Effector CD8-positive, alpha-beta T cell (primary cell): ENCODE measurements around the gene IRF3.
A peak's percentile ranks its signal among the peaks of the same experiment; 100 is the strongest.

Experiments
- DNase-seq: peaks from one replicate; lab custom pipeline; 2025; lab: John Stamatoyannopoulos, UW
- total RNA-seq, 4 experiments: gene quantifications; one replicate each; lab custom pipeline; 2026; lab: John Stamatoyannopoulos, UW

IRF3 gene
- 143 to 209 (median 157) reads per million in 4 experiments for total RNA-seq

DNA sequence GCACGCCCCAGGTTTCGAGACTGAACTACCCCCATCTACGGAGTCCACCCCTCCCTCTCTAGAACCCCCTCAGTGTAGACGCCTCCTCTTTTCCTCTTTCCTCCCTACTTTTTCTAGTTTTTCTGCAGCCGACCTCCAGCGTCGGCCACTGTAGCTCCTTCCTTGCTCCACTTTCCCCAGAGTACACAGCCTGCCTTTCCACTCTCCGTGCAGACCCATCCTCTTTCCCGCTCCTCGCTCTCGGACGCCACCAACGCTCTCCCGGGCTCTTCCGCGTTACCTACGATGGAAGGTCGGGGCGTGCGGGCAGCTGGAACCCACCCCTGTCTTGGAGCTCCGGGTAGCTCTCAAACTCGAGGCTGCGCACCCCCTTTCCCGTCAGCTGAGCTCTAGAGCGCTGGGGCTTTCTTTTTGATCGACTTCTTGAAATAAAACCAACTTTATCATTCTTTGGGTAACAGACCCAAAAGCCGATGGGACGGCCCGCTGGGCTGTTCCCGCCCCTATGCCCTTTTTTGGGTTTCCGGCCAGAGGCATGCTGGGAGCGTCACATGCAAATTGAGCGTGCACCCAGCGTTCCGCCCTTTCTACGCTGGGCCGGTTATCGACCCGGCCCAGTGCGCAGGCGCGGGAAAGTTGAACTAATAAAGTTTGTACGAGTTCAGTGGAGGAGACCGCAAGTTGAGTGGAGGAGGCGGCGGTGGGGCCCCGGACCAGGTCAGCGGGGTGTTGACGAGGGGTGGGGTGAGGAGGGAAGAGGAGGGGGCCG, at the start of gene IRF3, which contains the start of gene BCL2L12:
Gene IRF3 (minus strand): TSS at position 507 of the 769 bp plus-strand sequence. CDS start 1,019 bp downstream, outside the sequence.
Gene BCL2L12 (plus strand): TSS at position 583 of the 769 bp plus-strand sequence. CDS start 760 bp downstream, outside the sequence.
- DNase-seq, result peak; percentile 99

- no peak for DNase-seq
These were observed 47.7 kb upstream of the IRF3 start for GRCh38 chr19:49713236-49713845.

DNA sequence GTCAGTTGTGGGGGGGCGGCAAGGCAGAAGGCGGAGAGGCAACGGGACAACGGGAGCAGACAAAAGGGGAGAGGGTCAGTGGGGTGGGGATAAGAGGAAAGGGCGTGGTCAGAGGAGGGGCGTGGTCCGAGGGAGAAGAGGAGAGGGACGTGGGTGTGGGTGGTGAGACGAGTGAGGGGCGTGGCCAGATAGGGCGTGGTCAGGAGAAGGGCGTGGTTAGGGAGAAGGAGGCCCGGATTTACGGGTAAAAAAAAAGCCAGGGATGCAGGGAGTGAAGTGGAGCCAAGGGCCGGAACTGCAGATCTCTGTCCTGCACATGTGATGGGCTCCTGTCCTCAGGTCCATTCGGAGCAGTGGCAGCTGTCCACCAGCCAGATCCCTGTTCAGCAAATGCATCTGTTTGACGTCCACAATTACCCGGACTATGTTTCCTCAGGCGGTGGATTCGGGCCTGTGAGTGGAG, 46.8 kb upstream of the IRF3 start:
- no peak for DNase-seq

- no peak for DNase-seq
These were observed 44.8 kb upstream of the IRF3 start for GRCh38 chr19:49710372-49710951.

- no peak for DNase-seq
These were observed 40.3 kb upstream of the IRF3 start for GRCh38 chr19:49705919-49706318.

GRCh38 chr19:49704888-49705642, 39.4 kb upstream of the IRF3 start:
- DNase-seq, result no peak

DNA sequence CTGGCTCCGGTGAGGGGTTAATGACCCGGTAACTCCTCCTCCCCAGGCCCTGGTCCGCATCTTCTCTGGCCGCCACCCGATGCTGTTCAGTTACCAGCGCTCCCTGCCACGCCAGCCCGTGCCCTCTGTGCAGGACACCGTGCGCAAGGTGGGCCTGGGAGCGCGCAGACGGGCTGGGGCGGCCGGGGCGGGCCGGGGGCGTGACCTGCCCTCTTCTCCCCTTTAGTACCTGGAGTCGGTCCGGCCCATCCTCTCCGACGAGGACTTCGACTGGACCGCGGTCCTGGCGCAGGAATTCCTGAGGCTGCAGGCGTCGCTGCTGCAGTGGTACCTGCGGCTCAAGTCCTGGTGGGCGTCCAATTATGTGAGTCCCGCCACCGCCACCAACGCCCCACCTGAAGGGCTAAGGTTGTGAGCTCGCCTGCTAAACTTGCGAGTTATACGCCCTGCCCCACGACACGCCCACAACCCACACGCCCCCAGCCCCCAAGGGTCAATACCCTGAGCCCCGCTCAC, 35.7 kb upstream of the IRF3 start:
- no peak for DNase-seq

- no peak for DNase-seq
These were observed 34.9 kb upstream of the IRF3 start for GRCh38 chr19:49700563-49700962.

GRCh38 chr19:49699364-49699763, 33.7 kb upstream of the IRF3 start:
- no peak for DNase-seq

- no peak for DNase-seq
These were observed 31.2 kb upstream of the IRF3 start for GRCh38 chr19:49696865-49697264.

- no peak for DNase-seq
These were observed 30.5 kb upstream of the IRF3 start for GRCh38 chr19:49696115-49696514.

DNA sequence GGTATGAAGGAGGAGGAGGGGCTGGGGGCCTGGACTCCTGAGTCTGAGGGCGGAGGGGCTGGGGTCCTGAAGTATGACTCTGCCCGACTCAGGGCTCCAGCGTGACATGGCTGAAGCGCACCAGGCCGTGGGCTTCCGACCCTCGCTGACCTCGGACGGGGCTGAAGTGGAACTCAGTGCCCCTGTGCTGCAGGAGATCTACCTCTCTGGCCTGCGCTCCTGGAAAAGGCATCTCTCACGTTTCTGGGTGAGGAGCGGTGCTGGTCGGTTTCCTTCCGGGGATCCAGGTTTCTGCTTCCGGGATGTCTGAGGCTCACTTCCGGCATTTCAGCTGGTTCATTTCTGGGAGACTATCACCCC, 26.5 kb upstream of the IRF3 start:
- DNase-seq, result no peak

- peak; percentile 16 for DNase-seq
These were observed 25.8 kb upstream of the IRF3 start for GRCh38 chr19:49691243-49692146.

DNA sequence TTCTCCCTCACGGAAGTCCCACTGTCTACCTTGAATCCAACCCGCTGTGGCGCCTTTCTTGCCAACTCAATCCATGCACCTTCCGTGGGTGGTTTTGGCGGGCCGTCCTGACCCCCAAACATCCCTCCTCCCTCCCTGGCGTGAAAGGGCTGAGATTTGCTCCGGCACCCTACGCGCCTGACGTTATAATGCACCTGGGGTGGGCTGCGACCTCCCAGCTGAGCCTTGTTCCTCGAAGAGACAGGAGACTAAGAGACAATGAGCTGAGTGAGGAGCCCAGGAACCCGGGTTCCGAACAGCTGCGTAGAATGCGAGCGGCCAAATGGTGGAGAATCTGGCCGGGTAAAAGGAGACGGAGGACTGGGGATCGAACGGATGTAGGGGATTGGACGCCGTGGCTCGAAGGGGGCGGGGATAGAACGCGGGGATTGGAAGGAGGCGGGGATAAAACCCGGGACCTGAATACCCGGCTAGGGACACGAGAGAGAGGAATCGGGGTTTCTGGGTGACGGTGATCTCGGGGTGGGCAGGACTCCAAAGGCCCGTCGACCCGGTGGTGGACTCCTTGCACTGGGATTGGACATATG, 25.1 kb upstream of the IRF3 start, which contains the start of gene CPT1C:
Gene CPT1C (plus strand): TSS at position 461 of the 587 bp plus-strand sequence. CDS start 1,137 bp downstream, outside the sequence.
- DNase-seq, result peak; percentile 49

DNA sequence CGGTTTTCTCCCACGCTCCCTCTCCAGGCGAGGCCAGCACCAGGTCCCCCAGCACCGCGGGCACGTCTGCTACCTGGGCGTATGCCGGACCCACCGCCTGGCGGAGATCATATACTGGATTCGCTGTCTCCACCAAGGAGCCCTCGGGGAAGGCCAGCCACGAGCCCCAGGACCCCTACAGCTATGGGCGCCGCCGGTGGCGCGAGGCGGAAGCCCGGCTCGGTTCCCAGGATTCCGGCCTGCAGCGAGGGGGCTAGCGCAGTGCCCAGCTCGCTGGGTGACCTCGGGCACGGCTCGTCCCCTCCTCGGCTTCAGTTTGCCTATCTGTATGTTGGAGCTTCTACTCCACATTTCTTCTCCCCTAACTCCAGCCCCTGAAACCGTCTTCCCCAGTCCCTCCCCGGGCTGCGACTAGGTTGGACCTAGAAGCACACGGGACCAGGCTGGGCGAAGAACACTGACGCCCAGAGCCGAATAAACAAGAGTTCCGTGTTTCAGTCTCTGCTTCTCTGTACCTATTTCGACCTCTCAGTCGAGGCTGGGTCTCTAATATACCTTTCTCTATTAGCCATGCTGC, 24.5 kb upstream of the IRF3 start:
- DNase-seq, result no peak

GRCh38 chr19:49689133-49690078, 23.7 kb upstream of the IRF3 start, which contains the start of gene ADM5:
Gene ADM5, plus strand, starts transcription at chr19:49689594. Its CDS starts 244 bp downstream, at chr19:49689838.
- peak; percentile 9 for DNase-seq

DNA sequence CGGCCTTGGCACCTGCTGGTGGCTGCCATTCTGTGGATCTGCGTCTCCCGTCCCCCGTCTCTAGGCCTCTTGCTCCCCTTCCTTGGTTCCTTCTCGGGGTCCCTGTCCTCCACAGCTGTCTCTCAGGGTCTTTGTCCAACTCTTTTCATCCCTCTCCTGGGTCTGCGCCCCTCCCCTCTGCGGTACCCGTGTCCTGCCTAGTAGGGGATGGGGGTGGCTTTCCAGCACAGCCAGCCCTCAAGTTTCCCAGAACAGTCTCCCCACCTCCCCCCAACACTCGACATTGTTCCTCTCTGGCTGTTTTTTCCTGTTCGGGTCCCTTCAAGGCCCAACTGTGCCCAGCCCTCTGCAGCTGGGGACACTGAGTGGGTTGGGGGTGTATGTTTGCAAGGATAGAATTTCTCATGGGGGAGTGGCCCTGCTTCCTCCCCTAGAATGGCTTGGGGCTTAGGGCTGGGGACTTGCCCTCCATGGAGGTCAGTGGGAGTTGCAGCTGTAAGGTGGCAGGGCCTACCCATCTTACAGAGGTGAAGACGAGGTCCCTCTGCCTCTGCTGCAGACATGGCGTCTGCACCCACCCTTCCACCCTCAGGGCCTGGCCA, 23.0 kb upstream of the IRF3 start:
- DNase-seq, result no peak
